ENCODE results near the gene AP3D1.

AP3D1 gene

DNA sequence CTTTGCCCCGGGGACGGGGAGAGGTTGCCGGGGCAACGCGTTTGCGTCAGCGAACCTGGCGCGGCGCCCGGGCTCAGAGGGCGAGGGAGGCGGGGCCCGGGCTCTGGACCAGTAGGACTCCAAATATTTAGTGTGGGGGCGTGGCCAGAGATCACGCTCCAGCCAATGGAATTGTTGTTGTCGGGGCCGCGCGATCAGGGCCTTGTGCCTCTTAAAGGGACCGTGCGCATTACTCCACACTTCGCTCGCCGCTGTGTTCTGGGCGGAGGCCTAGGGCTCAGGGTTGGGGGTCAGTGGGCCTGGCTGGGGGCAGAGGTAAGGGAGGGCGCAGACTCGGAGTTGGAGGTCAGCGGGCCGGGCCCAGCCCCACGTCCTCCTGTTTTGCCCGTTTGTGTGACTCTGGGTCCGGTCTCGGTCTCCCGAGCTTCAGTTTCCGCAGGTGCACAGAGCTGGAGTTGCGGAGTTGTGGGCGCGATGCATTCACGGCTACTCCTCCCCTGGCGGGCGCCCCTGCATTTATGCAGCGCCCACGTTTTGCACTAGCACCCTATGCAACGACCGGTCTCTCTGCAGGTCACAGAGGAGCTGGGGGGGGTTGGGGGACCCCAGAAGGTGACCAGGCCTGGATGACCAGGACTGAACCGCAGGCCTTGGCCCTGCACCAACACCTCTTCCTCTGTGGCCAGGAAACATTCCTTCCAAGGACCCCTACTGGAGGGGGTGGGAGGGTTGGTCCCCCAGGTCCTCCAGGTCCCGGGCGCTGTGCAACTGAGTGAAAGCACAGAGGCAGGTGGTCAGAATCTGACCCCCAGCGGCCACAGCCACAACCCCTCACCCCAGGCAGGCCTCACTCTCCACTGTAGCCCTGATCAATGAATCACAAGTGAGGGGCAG, 89.6 kb downstream of the AP3D1 start:
- peak; percentile 99 for DNase-seq (ENCODE audit: low spot score)

- DNase-seq (ENCODE audit: low spot score), result peak; percentile 84
Observed at GRCh38 chr19:2060884-2061494, 90.4 kb downstream of the AP3D1 start.

- DNase-seq (ENCODE audit: low spot score), result peak; percentile 79
Observed at GRCh38 chr19:2059422-2060201, 91.8 kb downstream of the AP3D1 start.

GRCh38 chr19:2058570-2059421, 92.6 kb downstream of the AP3D1 start:
- no peak for DNase-seq (ENCODE audit: low spot score)

DNA sequence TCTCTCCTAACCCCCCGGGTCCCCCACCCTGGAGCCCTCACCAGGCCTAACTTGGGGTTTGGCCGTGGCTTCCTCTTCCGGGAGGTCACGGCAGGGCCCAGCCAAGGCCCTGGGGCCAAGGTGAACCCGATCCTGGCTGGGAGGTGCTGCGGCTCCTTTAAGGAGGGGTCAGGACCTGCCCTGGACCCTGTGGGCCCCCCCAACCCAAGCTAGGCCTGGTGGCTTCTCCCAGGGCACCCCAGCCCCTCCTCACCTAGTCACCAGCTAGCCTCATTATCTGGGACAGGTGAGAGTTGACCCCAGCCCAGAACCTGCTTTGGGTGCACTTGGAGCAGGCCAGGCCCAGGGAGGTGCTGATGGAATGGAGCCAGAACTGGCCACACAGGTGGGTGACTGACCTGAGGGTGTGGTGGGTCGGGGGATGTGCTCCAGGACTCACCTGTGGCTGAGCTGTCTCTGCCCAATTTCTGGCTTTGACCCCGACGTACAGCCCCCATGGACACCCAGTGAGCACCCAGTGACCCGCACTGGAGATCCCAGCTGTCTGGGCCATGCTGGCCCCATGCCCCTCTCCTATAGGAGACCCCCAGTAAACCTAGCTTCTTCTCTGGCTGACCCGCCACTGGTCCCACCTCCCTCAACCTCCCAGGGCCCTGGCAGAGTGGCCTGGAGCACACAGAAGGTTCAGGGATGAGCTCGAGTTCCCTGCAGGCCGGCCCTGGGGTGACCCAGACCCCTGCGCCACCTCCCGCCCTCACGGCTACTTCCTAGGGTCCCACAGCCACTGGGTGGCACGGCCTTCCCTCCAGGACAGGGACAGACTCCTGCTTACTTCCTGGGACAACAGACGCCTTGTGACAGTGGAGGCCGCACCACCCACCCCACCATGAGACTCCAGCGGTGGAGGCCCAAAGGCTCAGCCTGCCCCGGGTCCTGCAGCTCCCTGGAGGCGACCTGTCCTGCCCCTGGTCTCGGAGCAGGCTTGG, 93.6 kb downstream of the AP3D1 start:
- no peak for DNase-seq (ENCODE audit: low spot score)

DNA sequence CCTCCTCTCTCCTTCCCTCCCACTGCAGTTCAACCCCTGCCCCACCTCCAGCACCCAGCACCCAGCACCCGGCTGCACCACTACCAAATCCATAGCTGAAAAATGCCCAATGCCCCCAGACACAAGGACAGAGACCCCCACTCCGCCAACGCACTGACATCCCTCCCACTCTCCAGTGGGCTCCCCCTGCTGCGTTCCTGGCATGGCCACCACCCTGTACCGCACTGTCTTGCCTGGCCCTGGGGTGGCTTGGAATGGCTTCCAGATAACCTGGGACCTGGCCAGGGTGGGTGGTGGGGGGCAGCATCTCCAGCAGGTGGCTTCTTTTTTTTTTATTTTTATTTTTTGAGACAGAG, 94.6 kb downstream of the AP3D1 start:
- DNase-seq (ENCODE audit: low spot score), result no peak

DNA sequence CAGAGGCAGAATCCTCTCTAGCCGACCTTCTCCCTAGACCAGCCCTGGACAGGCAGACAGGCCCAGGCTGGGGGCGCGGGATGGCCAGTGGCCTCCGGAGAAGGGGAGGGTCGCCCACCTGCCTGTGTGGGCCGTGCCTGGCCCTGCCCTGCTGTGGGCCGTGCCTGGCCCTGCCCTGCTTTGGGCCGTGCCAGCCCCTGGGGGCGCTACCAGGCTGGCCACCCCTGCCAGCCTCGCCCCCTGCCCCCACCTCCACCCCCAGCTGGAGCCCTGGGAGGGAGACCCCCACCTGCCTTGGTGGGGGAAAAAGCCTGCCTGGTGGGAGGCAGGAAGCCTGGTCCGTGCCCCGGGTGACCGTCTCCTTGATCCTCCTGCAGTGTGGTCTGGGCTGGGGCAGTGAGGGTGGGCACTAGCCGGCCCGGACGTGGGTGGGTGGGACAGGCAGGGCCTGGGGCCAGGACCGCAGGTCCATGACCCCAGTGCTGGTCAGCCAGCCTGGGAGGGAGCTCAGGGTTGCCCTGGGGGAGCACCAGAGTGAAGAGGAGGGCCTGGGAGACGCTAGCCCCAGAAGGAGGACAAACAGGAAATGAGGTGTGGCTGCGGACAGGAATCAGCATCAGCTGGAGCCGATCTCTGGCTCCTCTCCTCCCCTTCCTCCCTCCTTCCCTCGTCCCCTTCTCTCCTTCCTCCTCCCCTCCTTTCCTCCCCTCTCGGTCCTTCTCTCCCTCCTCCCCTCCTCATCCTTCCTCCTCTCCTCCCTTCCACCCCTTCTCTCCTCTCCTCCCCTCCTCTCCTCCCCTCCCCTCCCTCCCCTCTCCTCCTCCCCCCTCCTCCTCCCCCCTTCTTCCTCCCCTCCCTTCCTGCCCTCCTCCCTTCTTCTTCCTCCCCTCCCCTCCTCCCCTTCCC, 95.2 kb downstream of the AP3D1 start:
- no peak for DNase-seq (ENCODE audit: low spot score)

DNA sequence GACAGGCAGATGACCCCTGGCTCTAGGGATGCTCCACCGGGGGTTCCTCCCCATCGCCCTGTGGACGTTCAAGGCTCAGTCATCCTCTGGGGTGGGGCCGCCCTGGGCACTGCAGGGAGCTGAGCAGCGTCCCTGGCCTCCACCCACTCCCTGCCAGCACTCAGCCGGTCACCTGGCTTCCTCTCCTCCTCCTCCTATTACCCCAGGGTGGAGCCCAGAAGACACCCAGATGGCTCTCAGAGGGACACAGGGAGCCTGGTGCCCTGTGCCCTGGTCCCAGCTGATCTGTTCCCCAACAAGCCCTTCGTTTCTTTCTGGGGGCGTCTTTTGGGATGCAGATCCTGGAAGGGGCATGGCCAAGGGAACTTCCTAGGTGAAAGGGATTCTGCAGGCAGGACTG, 96.6 kb downstream of the AP3D1 start:
- DNase-seq (ENCODE audit: low spot score), result no peak

GRCh38 chr19:2053601-2054389, 97.6 kb downstream of the AP3D1 start:
- no peak for DNase-seq (ENCODE audit: low spot score)

- DNase-seq (ENCODE audit: low spot score), result no peak
Observed at GRCh38 chr19:2051773-2052704, 99.3 kb downstream of the AP3D1 start.

DNA sequence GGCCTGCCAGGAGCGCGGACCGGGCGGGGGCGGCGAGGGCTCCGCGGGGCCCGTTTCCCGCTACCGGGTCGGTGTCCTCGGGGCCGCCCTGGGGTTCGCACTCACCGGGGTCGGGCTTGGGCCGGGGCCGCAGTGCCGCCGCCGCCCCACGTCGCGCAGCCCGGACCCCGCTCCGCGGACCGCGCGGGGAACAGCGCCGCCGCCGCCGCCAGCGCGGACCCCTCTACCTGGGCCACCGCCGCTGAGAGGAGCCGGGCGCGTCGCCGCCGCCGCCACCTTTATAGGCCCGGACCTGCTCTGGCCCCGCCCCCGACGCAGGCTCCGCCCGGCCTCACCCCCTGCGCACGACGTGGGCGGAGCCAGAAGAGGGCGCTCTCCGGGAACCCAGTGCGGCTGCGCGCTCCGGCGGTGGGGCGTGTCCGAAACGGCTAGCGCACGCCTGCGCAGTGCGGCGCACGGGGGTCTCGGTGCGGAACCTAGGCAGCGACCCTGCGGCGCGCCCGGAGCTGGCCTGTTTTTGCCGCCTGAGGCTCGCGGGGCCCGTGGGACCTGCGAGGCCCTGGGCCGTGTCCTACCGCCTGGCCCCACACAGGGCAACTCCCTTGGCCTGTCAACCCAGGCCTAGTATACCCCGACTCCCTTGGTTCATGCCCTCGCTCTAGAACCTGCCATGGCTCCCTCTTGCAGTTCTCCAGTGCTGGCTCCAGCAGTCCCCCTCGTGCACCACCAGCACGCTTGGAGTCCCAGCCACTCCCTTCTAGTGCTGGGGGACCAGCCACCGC, 100.2 kb downstream of the AP3D1 start, which contains the start of gene MKNK2:
Gene MKNK2, minus strand, starts transcription at position 254 of the 782 bp plus-strand sequence. CDS start 393 bp downstream, outside the sequence.
- DNase-seq (ENCODE audit: low spot score), result peak; percentile 97
